Hepatic stellate cell (primary cell): ENCODE data around the gene MGAT4A.
"Not testable (repeated sequence)": the region's sequence is repeated elsewhere in the genome, so short reads cannot be mapped to it uniquely, and the experiment has no call there.

Source experiments
- DNase-seq: peaks from one replicate; pipeline ENCODE4 v3.0.0; 2011; ENCODE audit warnings: low spot score

Gene MGAT4A

GRCh38 chr2:98702858-98703620 lies 27.9 kb downstream of the MGAT4A start:
- DNase-seq, result no peak

DNA sequence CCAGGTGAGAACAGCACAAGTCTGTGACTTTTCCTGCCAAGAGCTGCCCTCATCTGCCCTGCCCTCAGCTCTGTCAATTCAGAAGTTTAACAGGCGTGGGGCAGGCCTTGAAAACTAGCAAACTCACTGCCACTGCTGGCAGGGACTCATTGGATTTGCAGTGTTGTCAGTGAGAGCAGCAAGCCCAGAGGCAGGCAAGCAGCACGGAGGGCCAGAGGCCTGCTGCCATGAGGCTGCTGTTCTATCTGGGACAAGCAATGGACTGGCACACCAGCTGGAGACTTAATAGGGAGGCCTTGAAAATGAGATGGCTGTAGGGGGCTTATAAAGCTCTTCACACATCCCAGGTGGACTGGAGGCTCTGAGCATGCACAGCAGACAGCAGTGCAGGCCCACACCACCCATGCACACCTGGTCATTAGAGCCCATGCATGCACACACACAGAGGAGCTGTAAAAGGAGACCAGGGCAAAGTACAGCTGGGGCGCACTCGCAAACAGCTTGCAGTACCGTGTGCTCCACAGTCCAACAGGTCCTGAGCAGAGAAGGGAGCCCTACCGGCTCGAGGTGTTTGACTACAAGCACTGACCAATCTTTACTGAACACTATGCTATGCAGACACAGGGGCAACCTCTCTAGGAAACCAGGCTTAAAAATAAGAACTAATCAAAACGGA lies 28.7 kb downstream of the MGAT4A start:
- no peak for DNase-seq

DNA sequence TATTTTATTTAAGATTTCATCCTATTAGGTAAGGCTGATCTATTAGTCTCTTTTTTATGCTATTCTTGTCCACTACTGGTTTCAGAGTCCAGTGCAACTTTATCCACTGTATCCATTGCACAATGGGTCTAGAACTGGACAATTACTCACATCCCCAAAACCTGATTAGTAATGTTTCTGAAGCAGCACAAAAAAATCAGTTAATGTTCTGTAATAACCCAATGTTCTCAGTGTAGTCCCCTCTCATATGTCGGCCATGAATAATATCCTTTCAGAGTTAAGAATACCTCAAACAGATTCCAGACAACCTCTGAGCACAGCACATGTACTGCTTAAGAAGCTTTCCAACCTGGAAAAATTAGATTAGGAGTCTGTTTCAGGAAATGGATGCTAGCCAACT lies 29.7 kb downstream of the MGAT4A start:
- no peak for DNase-seq

GRCh38 chr2:98698896-98699295 lies 32.0 kb downstream of the MGAT4A start:
- DNase-seq, result no peak

- no peak for DNase-seq
Observed at GRCh38 chr2:98697651-98698337, 33.1 kb downstream of the MGAT4A start.

GRCh38 chr2:98696200-98696599 lies 34.7 kb downstream of the MGAT4A start:
- DNase-seq, result no peak

- no peak for DNase-seq
Observed at GRCh38 chr2:98695255-98695654, 35.7 kb downstream of the MGAT4A start.

GRCh38 chr2:98693477-98693876 lies 37.5 kb downstream of the MGAT4A start:
- DNase-seq, result no peak

GRCh38 chr2:98692090-98693054 lies 38.6 kb downstream of the MGAT4A start:
- DNase-seq, result no peak

GRCh38 chr2:98691303-98691702 lies 39.6 kb downstream of the MGAT4A start:
- DNase-seq, result no peak

DNA sequence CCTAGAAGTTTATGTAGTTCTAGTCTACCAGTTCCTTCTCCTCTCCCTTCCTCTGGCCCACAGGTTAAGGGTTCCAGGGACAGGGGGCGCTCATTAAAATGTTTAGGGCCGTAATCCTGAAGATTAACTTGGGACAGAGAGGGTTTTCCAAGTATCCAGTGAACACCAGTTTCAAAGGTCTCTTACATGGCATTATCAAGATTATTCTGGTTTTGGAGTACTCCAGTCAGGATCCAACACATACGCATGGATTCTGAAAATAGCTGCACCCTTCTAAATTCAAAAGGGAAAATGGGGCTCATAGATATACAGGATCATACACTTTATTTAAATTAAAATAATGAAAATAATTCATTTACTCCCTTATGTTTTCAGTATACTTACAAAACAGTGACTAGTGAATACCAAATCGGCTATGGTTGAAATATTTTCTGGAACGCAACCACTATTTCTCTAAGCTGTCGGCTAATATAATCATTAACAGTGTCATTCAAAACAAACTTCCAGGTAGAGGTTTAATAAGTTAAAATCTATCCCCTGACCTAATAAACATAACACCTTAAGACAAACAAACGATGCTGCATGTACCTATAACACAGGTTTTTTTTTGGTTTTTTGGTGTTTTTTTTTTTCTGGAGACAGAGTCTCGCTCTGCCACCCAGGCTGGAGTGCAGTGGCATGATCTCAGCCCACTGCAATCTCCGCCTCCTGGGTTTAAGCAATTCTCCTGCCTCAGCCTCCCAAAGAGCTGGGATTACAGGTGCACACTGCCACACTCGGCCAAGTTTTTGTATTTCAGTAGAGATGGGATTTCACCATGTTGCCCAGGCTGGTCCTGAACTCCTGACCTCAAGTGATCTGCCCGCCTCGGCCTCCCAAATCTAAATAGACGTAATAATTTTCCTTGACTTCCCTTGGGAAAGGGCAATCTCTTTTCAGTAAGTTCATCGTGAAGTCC lies 44.7 kb downstream of the MGAT4A start:
- DNase-seq, result no peak

GRCh38 chr2:98683728-98684127 lies 47.2 kb downstream of the MGAT4A start:
- no peak for DNase-seq

DNA sequence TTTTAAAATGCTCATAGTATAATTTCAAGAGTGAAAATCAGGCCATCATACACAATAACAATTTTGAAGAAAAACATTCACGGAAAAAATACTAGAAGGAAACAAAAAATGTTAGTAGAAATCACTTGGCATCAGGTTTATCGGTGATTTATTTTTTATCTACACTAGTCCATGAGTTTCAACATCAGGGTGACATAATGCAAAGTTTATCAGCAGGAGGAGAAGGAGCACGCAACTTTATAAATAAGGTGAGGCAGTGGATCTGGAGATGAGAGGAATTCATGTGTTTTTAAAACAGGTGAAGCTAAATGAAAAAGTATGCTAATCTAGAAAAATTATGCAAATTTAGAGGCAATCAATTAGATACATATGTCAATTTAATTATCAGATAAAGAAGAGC lies 54.2 kb downstream of the MGAT4A start:
- no peak for DNase-seq

DNA sequence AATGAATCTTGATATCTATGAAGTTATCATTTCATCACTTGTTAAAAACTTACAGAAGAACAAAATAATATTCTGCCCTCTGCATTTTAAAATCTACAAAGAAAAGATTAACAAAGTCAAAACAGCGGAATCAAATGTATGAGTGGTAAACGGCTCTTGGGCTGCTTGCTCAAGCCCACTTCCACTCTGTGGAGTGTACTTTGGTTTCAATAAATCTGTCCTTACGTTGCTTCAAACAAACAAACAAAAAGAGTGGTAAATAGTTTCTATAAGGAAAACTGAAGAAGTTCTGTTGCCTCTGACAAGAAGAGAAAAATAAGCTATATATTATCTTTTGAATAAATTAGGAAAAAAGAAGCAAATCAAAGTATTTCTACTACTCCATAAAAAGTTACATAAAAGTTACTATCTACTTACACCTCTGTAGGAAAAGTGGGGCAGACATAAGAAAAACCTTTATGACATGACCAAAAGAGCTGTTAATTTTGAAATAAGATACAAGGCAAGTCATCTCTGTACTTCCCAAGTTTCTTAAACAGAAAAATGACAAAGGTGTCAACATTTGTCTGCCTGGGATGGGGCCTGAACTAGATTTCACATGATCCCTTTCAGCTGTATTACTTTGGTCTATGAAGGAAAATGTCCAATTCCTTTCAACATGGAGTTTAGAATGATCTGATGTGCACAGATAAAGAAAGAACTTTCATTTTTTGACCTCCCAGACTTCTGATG lies 56.5 kb downstream of the MGAT4A start:
- no peak for DNase-seq

DNA sequence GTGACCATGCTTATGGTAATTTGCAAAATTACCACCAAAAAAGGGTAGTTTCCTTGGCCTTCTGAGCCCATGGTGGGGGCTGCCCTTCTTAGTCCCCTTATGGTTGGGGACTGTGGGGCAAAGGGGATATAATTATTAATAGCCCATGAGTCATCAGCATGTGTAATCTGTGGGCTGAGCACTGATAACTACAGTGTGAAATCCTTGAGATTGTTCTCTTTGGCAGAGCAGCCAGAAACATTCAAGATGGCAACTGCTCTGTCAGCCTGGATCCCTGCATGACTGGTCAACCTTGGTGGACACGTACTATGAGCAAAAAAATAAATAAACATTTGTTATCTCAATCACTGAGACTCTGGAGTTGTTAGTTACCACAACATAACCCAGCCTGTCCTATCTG lies 61.3 kb downstream of the MGAT4A start:
- DNase-seq, result no peak

DNA sequence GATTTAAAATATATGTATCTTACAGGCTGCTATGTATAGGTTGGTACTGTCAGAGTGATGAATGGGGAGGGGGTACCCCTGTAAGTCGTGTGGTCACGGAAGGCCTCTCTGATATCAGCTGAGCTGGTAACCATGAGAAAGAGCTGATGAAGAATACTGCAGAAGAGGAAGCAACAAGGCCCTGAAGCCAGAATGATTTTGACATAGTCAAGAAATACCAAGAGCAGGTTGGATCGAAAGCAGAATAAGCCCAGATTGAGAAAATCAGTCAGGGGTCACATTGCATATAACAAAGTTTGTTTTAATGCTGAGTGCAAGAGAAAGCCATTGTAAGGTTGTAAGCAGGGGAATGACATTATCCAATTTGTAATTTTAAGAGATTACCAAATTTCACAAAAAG lies 65.3 kb downstream of the MGAT4A start:
- no peak for DNase-seq

DNA sequence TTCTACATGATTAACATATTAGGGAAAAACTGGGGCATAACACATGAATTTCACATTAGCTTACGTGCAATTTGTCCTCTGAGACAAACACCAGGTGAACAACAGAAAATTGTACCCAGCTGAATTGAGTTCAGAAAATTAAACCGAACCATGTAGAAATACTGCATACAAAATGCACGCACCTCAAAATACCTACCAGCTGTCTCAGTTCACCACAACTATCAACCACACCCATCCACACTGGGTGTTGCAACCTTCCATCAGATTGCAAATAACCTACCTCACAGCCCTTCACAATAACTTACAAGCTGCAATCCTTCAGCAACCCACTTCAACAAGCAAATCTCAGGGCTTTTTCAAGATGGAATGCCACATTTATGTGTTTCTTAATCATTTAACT lies 66.6 kb downstream of the MGAT4A start:
- DNase-seq, result no peak

GRCh38 chr2:98663511-98664090 lies 67.3 kb downstream of the MGAT4A start:
- no peak for DNase-seq

DNA sequence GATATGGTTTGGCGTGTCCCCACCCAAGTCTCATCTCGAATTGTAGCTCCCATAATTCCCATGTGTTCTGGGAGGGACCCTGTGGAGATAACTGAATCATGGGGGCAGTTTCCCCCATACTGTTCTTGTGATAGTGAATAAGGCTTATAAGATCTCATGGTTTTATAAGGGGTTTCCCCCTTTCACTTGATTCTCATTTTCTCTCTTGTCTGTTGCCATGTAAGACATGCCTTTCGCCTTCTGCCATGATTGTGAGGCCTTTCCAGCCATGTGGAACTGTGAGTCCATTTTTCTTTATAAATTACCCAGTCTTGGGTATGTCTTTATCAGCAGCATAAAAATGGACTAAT lies 71.5 kb downstream of the MGAT4A start:
- DNase-seq, result not testable (repeated sequence)
